B cell (primary cell): ENCODE results near the gene CCDC138. TPM values are rescaled to one million over a fixed set of nuclear protein-coding genes. Genes with fewer than 3 reads are reported as not detected.

Experiments used
- ATAC-seq: fragments of 200-7000 bp; cut with Tn5 transposase; one replicate; pipeline ENCODE4 v1.10.0; 2021; ENCODE audit warnings: low read depth, mild to moderate bottlenecking, moderate number of reproducible peaks, moderate library complexity
- CTCF ChIA-PET: fragments of 350-600 bp; sonication (Branson Sonifier 250); formaldehyde crosslinking; loops from one replicate; lab custom pipeline; 2021; ENCODE audit warnings: antibody characterized with exemption, inconsistent platforms; lab: Charles Lee
- POLR2A ChIA-PET: fragments of 350-600 bp; sonication (Branson Sonifier 250); formaldehyde crosslinking; loops from one replicate; lab custom pipeline; 2021; ENCODE audit warnings: antibody characterized with exemption; lab: Charles Lee
- DNase-seq: peaks from one replicate; pipeline ENCODE4 v3.0.0; 2013
- H2AFZ ChIP-seq: 2 replicates; pipeline ENCODE4 v1.6.1; 2012; ENCODE audit warnings: mild to moderate bottlenecking, low read depth, low read length; ENCODE audit not compliant: insufficient read depth, poor library complexity, severe bottlenecking
- H3K27ac ChIP-seq, 2 donors: 1 replicate in 1 of 2; 2 replicates in 1 of 2; pipeline ENCODE4 v1.5.1; 2012 to 2013; ENCODE audit warnings: low read length in 2 of 2, mild to moderate bottlenecking in 2 of 2, moderate library complexity in 1 of 2
- H3K27me3 ChIP-seq, 4 experiments: fragments of 200-600 bp in 1 of 4; sonication (generic) in 1 of 4; replicated peaks in 1 of 4; 1 replicate in 2 of 4; 2 replicates in 2 of 4; pipeline versions ENCODE4 v1.6.1 to v1.7.0; 2013 to 2016; ENCODE audit warnings: low read length in 3 of 4, mild to moderate bottlenecking in 2 of 4, mixed read lengths in 1 of 4, moderate library complexity in 1 of 4; ENCODE audit not compliant: insufficient read depth in 4 of 4, control insufficient read depth in 3 of 4; ENCODE audit errors: control extremely low read depth in 1 of 4
- H3K36me3 ChIP-seq, 2 experiments: replicated peaks in 1 of 2; 1 replicate in 1 of 2; 2 replicates in 1 of 2; pipeline versions ENCODE4 v1.6.1 to v1.7.1; 2013; ENCODE audit warnings: low read length in 1 of 2; ENCODE audit not compliant: insufficient read depth in 2 of 2, control insufficient read depth in 1 of 2; ENCODE audit errors: control extremely low read depth in 1 of 2, extremely low read depth in 1 of 2
- H3K4me1 ChIP-seq, 2 donors: fragments of 200-600 bp in 1 of 2; sonication (generic) in 1 of 2; 1 replicate in 1 of 2; 2 replicates in 1 of 2; pipeline versions ENCODE4 v1.5.1 to v1.6.1; 2013 to 2017; ENCODE audit warnings: low read length in 2 of 2; ENCODE audit not compliant: control insufficient read depth in 2 of 2, insufficient read depth in 2 of 2
- H3K4me2 ChIP-seq: replicated peaks from 2 replicates; pipeline ENCODE3; 2012; ENCODE audit warnings: mild to moderate bottlenecking, low read depth, low read length; ENCODE audit not compliant: poor library complexity, severe bottlenecking
- H3K4me3 ChIP-seq, 5 experiments: fragments of 200-600 bp in 1 of 5; sonication (generic) in 1 of 5; 1 replicate in 3 of 5; 2 replicates in 2 of 5; pipeline versions ENCODE4 v1.5.1 to v1.7.0; 2011 to 2016; ENCODE audit warnings: low read length in 4 of 5, mild to moderate bottlenecking in 4 of 5, low read depth in 2 of 5, control low read depth in 1 of 5, moderate library complexity in 1 of 5; ENCODE audit not compliant: insufficient read depth in 1 of 5; ENCODE audit errors: control extremely low read depth in 1 of 5, extremely low read depth in 1 of 5
- H3K79me2 ChIP-seq: fragments of 200-600 bp; sonication (generic); one replicate; pipeline ENCODE4 v1.6.0; 2016; ENCODE audit warnings: low read length; ENCODE audit not compliant: control insufficient read depth, insufficient read depth
- H3K9ac ChIP-seq: fragments of 200-600 bp; sonication (generic); 2 replicates; pipeline ENCODE4 v1.6.1; 2017; ENCODE audit warnings: mild to moderate bottlenecking, low read length, moderate library complexity
- H3K9me3 ChIP-seq, 3 donors: one replicate each; pipeline versions ENCODE4 v1.6.1 to v1.7.1; 2013; ENCODE audit warnings: low read length in 2 of 3; ENCODE audit not compliant: control insufficient read depth in 2 of 3, insufficient read depth in 1 of 3; ENCODE audit errors: control extremely low read depth in 1 of 3
- H4K20me1 ChIP-seq: 2 replicates; pipeline ENCODE4 v1.6.0; 2012; ENCODE audit warnings: mild to moderate bottlenecking, low read length; ENCODE audit not compliant: insufficient read depth, control insufficient read depth, poor library complexity, severe bottlenecking
- H3K27ac Mint-ChIP-seq: one replicate; pipeline ENCODE4 v1.8.0; 2021; ENCODE audit warnings: mixed read lengths
- H3K27me3 Mint-ChIP-seq: one replicate; pipeline ENCODE4 v1.8.0; 2021; ENCODE audit warnings: mixed read lengths
- H3K4me1 Mint-ChIP-seq: one replicate; pipeline ENCODE4 v1.8.0; 2021; ENCODE audit warnings: mixed read lengths
- H3K4me3 Mint-ChIP-seq: one replicate; pipeline ENCODE4 v1.8.0; 2021; ENCODE audit warnings: mixed read lengths
- H3K9me3 Mint-ChIP-seq: one replicate; pipeline ENCODE4 v1.8.0; 2022; ENCODE audit warnings: mixed read lengths; ENCODE audit not compliant: insufficient read depth
- CTCF ChIP-seq: fragments of 200-600 bp; IDR thresholded peaks from one replicate; pipeline ENCODE4 v1.8.0; 2022; ENCODE audit warnings: antibody characterized with exemption, mild to moderate bottlenecking
- EZH2 ChIP-seq: IDR thresholded peaks from 2 replicates; pipeline ENCODE4 v1.6.1; 2012; ENCODE audit warnings: borderline replicate concordance, low read depth, mild to moderate bottlenecking, moderate library complexity, low read length; ENCODE audit not compliant: insufficient read depth, poor library complexity, severe bottlenecking
- WGBS: methylation state at CpG from one replicate; pipeline ENCODE4 v1.1.5; 2013; ENCODE audit warnings: missing lambda C conversion rate; ENCODE audit not compliant: insufficient coverage; 5-methylcytosine and 5-hydroxymethylcytosine counted together
- intact Hi-C: fragments of 100-400 bp; cut with micrococcal nuclease; formaldehyde crosslinking; loops from one replicate; pipeline ENCODE4 v1.10.0; 2022
- polyA plus RNA-seq: library from polyadenylated mRNA; depleted of rRNA; stranded (reverse); fragments of >200 nt; gene quantifications from 2 replicates; pipeline ENCODE4 v1.2.3, GENCODE V29; 2012
- total RNA-seq, 2 donors: library from RNA; stranded (reverse); fragments of 120-200 nt in 1 of 2; gene quantifications; 1 replicate in 1 of 2; 2 replicates in 1 of 2; pipeline versions ENCODE4 v1.2.3 to v1.2.4, GENCODE V29; 2013 to 2022

The CCDC138 gene
- total and polyA plus RNA-seq, 2 donors (not counting 1 experiment from before 2014, with no cell fraction given): 3.3 to 16.3 TPM

GRCh38 chr2:108852375-108852774 lies 65.8 kb downstream of the CCDC138 start:
- WGBS: no CpG with 5 or more reads among the region's 3 CpGs
- intact Hi-C loops: no loop called here
- POLR2A ChIA-PET: no interaction called here

GRCh38 chr2:108853421-108853820 lies 66.8 kb downstream of the CCDC138 start:
- POLR2A ChIA-PET: no interaction called here
- no peaks in the 10 kb centered on the region for H3K27me3 Mint-ChIP-seq
- intact Hi-C loops: no loop called here

More at GRCh38 chr2:108852375-108852774, 65.8 kb downstream of the CCDC138 start:
- H3K9ac ChIP-seq: no peak overlapping the region
- H3K27me3 Mint-ChIP-seq: no peaks in the 10 kb centered on the region
- no peak overlapping the region for H3K27ac ChIP-seq
- H3K27ac Mint-ChIP-seq: no peak overlapping the region
- H3K27me3 ChIP-seq: no peaks in the 10 kb centered on the region
- DNase-seq (no peak), ATAC-seq (no peak)
- H3K9me3 Mint-ChIP-seq: no peaks in the 10 kb centered on the region
- no peaks in the 10 kb centered on the region for H3K4me1 ChIP-seq
- H3K4me2 ChIP-seq: no peak overlapping the region
- H3K4me3 Mint-ChIP-seq: no peak overlapping the region
- H2AFZ ChIP-seq: no peak overlapping the region
- no peaks in the 10 kb centered on the region for H3K9me3 ChIP-seq
- peaks cover 0 to 4% of the 10 kb centered on the region in 2 experiments for H3K36me3 ChIP-seq
- no peaks in the 10 kb centered on the region for H3K4me1 Mint-ChIP-seq
- no peaks in the 10 kb centered on the region for H4K20me1 ChIP-seq
- H3K4me3 ChIP-seq: no peak overlapping the region
- CTCF ChIA-PET: interaction anchor here (0.6 kb wide), 1 partner anchor 12 kb away, joined by 3 read pairs; no protein-coding TSS in a partner anchor
- no peaks in the 10 kb centered on the region for H3K79me2 ChIP-seq
- no peak for TF ChIP-seq CTCF
- no peak for TF ChIP-seq EZH2

More at GRCh38 chr2:108853421-108853820, 66.8 kb downstream of the CCDC138 start:
- no peaks in the 10 kb centered on the region for H3K9me3 ChIP-seq
- no peaks in the 10 kb centered on the region for H3K9me3 Mint-ChIP-seq
- H3K27ac ChIP-seq: no peak overlapping the region
- no peak for TF ChIP-seq EZH2
- no peak for TF ChIP-seq CTCF
- no peak overlapping the region for H3K9ac ChIP-seq
- H3K27ac Mint-ChIP-seq: no peak overlapping the region
- 100% methylated on average over 1 of the region's 2 CpGs for WGBS
- peaks cover 0 to 4% of the 10 kb centered on the region in 2 experiments for H3K36me3 ChIP-seq
- no peaks in the 10 kb centered on the region for H4K20me1 ChIP-seq
- no peaks in the 10 kb centered on the region for H3K79me2 ChIP-seq
- DNase-seq (no peak), ATAC-seq (no peak)
- H3K4me1 ChIP-seq: no peaks in the 10 kb centered on the region
- no peaks in the 10 kb centered on the region for H3K4me1 Mint-ChIP-seq
- no peaks in the 10 kb centered on the region for H3K27me3 ChIP-seq
- CTCF ChIA-PET: no interaction called here
- H3K4me2 ChIP-seq: no peak overlapping the region
- H3K4me3 ChIP-seq: no peak overlapping the region
- no peak overlapping the region for H3K4me3 Mint-ChIP-seq
- no peak overlapping the region for H2AFZ ChIP-seq
